ENCODE data around the gene TAF6.
A peak's percentile ranks its signal among the peaks of the same experiment; 100 is the strongest.

Gene TAF6

GRCh38 chr7:100119072-100119969 is at the start of gene TAF6, which contains the start of gene CNPY4:
TAF6 (minus strand) TSS chr7:100119358; CDS start chr7:100114209, 5,149 bp downstream.
CNPY4 (plus strand) TSS chr7:100119634; CDS start chr7:100119745, 111 bp downstream.
- DNase-seq = peak; percentile 98

- DNase-seq = peak; percentile 39
Measured at GRCh38 chr7:100167912-100168323, 48.8 kb upstream of the TAF6 start.

- DNase-seq = peak; percentile 7
Measured at GRCh38 chr7:100166970-100167911, 48.1 kb upstream of the TAF6 start.

- peak; percentile 72 for DNase-seq
Measured at GRCh38 chr7:100166317-100166940, 47.3 kb upstream of the TAF6 start.

- DNase-seq = no peak
Measured at GRCh38 chr7:100163871-100164270, 44.7 kb upstream of the TAF6 start.

GRCh38 chr7:100163006-100163531 is 43.9 kb upstream of the TAF6 start:
- DNase-seq = peak; percentile 48

- DNase-seq = no peak
Measured at GRCh38 chr7:100160067-100160466, 40.9 kb upstream of the TAF6 start.

- DNase-seq = no peak
Measured at GRCh38 chr7:100159099-100159623, 40.0 kb upstream of the TAF6 start.

GRCh38 chr7:100158229-100159098 is 39.3 kb upstream of the TAF6 start, which contains the start of gene TRAPPC14:
TRAPPC14 (minus strand) TSS chr7:100158723; CDS start chr7:100158499, 224 bp downstream.
- peak; percentile 98 for DNase-seq

GRCh38 chr7:100157334-100158228 is 38.4 kb upstream of the TAF6 start:
- no peak for DNase-seq

- no peak for DNase-seq
Measured at GRCh38 chr7:100157069-100157333, 37.8 kb upstream of the TAF6 start.

GRCh38 chr7:100156331-100157068 is 37.3 kb upstream of the TAF6 start:
- DNase-seq = no peak

- no peak for DNase-seq
Measured at GRCh38 chr7:100155553-100156317, 36.6 kb upstream of the TAF6 start.

GRCh38 chr7:100154651-100155491 is 35.7 kb upstream of the TAF6 start:
- no peak for DNase-seq

GRCh38 chr7:100153708-100154535 is 34.8 kb upstream of the TAF6 start:
- no peak for DNase-seq

GRCh38 chr7:100152937-100153666 is 33.9 kb upstream of the TAF6 start:
- no peak for DNase-seq

Data from CD4-positive, alpha-beta T cell treated with Interleukin-17A for 4 hours (primary cell).